HG02763 (cell line): ENCODE data around the gene FBXO3.

Experiments
- ATAC-seq: cut with Tn5 transposase; IDR thresholded peaks from one replicate; pipeline ENCODE4 v1.9.1; 2021; ENCODE audit warnings: mild to moderate bottlenecking, moderate library complexity; ENCODE audit not compliant: unreplicated experiment

The FBXO3 gene

GRCh38 chr11:33772870-33773269 is 1.4 kb downstream of the FBXO3 start:
- ATAC-seq, result no peak

- ATAC-seq, result no peak
These were observed 2.0 kb downstream of the FBXO3 start for GRCh38 chr11:33772300-33772699.

GRCh38 chr11:33770236-33770635 is 4.1 kb downstream of the FBXO3 start:
- no peak for ATAC-seq

- no peak for ATAC-seq
These were observed 4.8 kb downstream of the FBXO3 start for GRCh38 chr11:33769542-33769941.

- ATAC-seq, result no peak
These were observed 6.7 kb downstream of the FBXO3 start for GRCh38 chr11:33767624-33768023.

GRCh38 chr11:33766085-33766484 is 8.2 kb downstream of the FBXO3 start:
- ATAC-seq, result no peak

- peak; percentile 64 for ATAC-seq
These were observed 12.8 kb downstream of the FBXO3 start for GRCh38 chr11:33761471-33761870.

- ATAC-seq, result peak; percentile 96
These were observed 20.9 kb downstream of the FBXO3 start for GRCh38 chr11:33753304-33753967.

- ATAC-seq, result no peak
These were observed 22.4 kb downstream of the FBXO3 start for GRCh38 chr11:33751878-33752277.

GRCh38 chr11:33747979-33748378 is 26.3 kb downstream of the FBXO3 start:
- no peak for ATAC-seq

- ATAC-seq, result no peak
These were observed 31.0 kb downstream of the FBXO3 start for GRCh38 chr11:33743291-33743690.

GRCh38 chr11:33742249-33742851 is 32.0 kb downstream of the FBXO3 start:
- no peak for ATAC-seq

- no peak for ATAC-seq
These were observed 32.5 kb downstream of the FBXO3 start for GRCh38 chr11:33741806-33742205.

GRCh38 chr11:33737362-33737821 is 36.9 kb downstream of the FBXO3 start:
- ATAC-seq, result no peak

- ATAC-seq, result peak; percentile 63
These were observed 38.0 kb downstream of the FBXO3 start, which contains the start of gene CD59 for GRCh38 chr11:33736148-33736812. CD59 (minus strand) TSS chr11:33736423; CDS start chr11:33722445, 13,978 bp downstream.

- ATAC-seq, result peak; percentile 53
These were observed 38.8 kb downstream of the FBXO3 start for GRCh38 chr11:33735271-33736147.

- no peak for ATAC-seq
These were observed 39.7 kb downstream of the FBXO3 start for GRCh38 chr11:33734441-33735270.

- no peak for ATAC-seq
These were observed 40.3 kb downstream of the FBXO3 start for GRCh38 chr11:33733980-33734379.

- ATAC-seq, result no peak
These were observed 42.4 kb downstream of the FBXO3 start for GRCh38 chr11:33731723-33732531.
